ENCODE results near the gene KIF9.
"Not testable (repeated sequence)": the region's sequence is repeated elsewhere in the genome, so short reads cannot be mapped to it uniquely, and the experiment has no call there.

The KIF9 gene

DNA sequence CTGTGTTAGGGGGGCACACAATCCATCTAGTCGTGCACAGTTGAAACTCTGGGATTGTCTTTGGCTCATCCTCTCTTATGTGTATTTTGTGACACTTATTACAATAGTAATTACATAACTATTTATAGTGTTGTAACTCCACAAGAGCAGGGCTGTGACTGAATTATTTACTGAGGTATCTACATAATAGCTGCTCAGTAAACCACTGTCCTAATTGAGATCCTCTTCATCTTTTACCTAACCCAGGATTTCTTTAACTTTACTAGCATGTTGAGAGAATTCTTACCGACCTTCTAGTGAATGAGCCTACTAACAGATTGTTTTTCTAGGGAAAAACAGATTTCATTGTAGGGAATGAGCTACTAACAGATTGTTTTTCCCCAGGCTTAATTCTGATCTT, 11.2 kb upstream of the KIF9 start:
- H3K4me3 ChIP-seq (ENCODE audit: low read length): no peak overlapping the region
- peaks cover 4% of the 10 kb centered on the region; the same call in 1 of the 2 replicates for H4K20me1 ChIP-seq (ENCODE audit: insufficient read depth, low read length)
- peaks cover 9% of the 10 kb centered on the region for H3K4me1 ChIP-seq (ENCODE audit: low read length)
- H3K79me2 ChIP-seq (ENCODE audit: low read length): peaks cover 15% of the 10 kb centered on the region
- H3K36me3 ChIP-seq (replicated peaks; ENCODE audit: low read depth, low read length): peaks cover 8% of the 10 kb centered on the region
- H3K27ac ChIP-seq (ENCODE audit: low read length): no peak overlapping the region
- H3K9ac ChIP-seq (ENCODE audit: low read length): no peak overlapping the region
- H3K4me2 ChIP-seq (ENCODE audit: low read length): no peak overlapping the region
- no peak overlapping the region for H2AFZ ChIP-seq (ENCODE audit: low read depth, low read length)
- no peak for TF ChIP-seq EZH2phosphoT487 (IDR thresholded peaks at IDR 0.05; ENCODE audit: low read depth)
- TF ChIP-seq, protein P1, sequence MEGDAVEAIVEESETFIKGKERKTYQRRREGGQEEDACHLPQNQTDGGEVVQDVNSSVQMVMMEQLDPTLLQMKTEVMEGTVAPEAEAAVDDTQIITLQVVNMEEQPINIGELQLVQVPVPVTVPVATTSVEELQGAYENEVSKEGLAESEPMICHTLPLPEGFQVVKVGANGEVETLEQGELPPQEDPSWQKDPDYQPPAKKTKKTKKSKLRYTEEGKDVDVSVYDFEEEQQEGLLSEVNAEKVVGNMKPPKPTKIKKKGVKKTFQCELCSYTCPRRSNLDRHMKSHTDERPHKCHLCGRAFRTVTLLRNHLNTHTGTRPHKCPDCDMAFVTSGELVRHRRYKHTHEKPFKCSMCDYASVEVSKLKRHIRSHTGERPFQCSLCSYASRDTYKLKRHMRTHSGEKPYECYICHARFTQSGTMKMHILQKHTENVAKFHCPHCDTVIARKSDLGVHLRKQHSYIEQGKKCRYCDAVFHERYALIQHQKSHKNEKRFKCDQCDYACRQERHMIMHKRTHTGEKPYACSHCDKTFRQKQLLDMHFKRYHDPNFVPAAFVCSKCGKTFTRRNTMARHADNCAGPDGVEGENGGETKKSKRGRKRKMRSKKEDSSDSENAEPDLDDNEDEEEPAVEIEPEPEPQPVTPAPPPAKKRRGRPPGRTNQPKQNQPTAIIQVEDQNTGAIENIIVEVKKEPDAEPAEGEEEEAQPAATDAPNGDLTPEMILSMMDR (IDR thresholded peaks at IDR 0.05; ENCODE audit: low read depth, low read length): no peak
- no peaks in the 10 kb centered on the region for H3K9me3 ChIP-seq (ENCODE audit: insufficient read depth, low read length)
- no peaks in the 10 kb centered on the region for H3K27me3 ChIP-seq (ENCODE audit: low read depth, low read length)

DNA sequence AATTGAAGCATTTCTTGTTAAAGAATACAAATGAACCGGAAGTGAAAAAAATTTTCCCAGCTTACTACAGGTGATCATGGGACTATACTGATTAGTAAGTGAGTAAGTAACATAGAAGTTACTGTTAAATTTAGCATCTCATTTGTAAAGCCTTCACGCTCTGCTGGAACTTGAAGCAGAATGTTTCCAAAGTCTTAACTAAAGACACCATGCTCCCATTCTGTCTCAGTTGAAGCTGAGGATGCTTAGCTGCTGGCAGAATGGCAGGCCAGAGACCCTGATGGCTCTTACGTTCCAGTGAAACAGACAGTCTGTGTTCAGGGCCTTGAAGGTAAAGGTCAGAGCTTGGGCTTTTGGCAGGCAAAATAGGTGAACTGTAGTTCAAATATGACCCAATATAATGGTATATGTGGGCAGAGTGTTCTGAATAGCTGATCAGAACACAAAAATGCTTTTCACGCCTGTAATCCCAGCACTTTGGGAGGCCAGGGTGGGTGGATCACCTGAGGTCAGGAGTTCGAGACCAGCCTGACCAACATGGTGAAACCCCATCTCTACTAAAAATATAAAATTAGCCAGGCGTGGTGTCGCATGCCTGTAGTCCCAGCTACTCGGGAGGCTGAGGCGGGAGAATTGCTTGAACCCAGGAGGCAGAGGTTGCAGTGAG, 9.3 kb upstream of the KIF9 start:
- H3K9me3 ChIP-seq (ENCODE audit: insufficient read depth, low read length); H4K20me1 ChIP-seq (ENCODE audit: insufficient read depth, low read length); H2AFZ ChIP-seq (ENCODE audit: low read depth, low read length); H3K27me3 ChIP-seq (ENCODE audit: low read depth, low read length); H3K4me2 ChIP-seq (ENCODE audit: low read length); H3K36me3 ChIP-seq (replicated peaks; ENCODE audit: low read depth, low read length); H3K4me3 ChIP-seq (ENCODE audit: low read length); H3K4me1 ChIP-seq (ENCODE audit: low read length); H3K9ac ChIP-seq (ENCODE audit: low read length): not testable (repeated sequence)
- H3K27ac ChIP-seq (ENCODE audit: low read length): peak overlapping the region; percentile 21; the same call in 1 of the 2 replicates
- peaks cover 25% of the 10 kb centered on the region for H3K79me2 ChIP-seq (ENCODE audit: low read length)

DNA sequence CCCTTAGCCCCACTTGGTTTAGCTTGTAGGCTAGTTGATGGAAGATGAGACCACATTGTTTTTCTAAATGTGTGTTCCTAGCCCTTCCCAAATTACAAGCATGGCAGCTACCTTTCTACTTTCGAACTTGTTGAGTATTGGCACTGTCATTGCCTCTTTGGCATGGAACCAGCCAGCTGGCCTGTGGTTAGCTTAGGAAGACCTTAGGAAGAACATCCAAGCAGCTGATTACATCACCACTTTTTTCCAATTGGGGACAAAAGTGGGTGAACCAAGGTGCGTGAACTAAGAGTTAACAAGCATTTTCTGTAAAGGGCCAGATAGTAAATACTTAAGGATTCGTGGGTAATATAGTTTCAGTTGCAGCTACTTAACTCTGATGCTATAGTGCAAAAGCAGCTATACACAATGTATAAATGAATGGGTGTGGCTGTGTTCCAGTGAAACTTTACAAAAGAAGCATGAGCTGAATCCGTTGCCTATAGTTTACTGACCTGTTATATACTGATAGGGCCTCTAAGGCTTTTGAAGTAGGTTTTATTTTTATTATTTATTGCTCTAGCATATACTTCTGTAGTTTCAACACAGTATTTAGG, 8.7 kb upstream of the KIF9 start:
- Histone ChIP-seq H3K4me1 (ENCODE audit: low read length) (peaks cover 9% of the 10 kb centered on the region), H3K4me2 (ENCODE audit: low read length) (no peak overlapping the region), H3K79me2 (ENCODE audit: low read length) (peaks cover 31% of the 10 kb centered on the region)

DNA sequence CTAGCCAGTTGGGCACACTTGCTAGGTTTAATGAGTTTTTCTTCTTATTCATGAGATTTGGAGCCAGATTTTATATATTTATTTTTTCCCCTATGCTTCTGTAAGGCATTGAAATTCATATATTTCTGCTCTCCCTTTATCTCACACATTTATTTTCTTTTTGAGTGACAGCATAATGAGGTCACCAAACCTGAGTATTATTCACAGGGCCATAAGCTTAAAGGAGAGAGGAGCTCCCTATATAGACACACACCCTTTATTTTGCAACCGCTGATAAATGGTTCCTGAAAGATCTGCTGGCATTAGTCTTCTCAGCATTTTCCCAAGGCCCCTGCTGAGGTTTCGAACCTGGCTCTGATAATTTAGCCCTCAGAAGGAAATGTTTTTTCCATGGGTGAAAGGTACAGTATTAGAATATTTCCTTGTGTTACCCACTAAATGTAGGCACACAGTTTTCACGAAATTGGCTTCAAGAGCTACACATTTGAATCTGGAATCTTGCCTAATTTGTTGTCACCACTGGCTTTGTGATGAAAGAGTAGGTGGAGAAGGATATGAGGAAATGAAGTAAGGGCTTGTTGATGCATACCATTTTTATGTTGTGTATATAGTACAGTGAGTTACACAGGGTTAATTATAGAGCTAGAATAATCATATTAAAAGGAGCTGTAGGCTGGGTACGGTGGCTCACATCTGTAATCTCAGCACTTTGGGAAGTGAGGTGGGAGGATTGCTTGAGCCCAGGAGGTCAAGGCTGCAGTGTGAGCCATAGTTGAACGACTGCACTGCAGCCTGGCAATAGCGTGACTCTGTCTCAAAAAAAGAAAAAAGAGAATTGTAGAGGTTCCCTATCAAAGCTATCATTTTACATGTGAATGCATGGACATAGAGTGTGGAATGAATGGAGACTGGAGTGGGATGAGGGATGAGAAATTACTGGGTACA, 6.6 kb upstream of the KIF9 start:
- Histone ChIP-seq H3K4me3 (ENCODE audit: low read length) (no peak overlapping the region), H3K79me2 (ENCODE audit: low read length) (peaks cover 48% of the 10 kb centered on the region), H2AFZ (ENCODE audit: low read depth, low read length) (no peak overlapping the region), H4K20me1 (ENCODE audit: insufficient read depth, low read length) (peaks cover 4% of the 10 kb centered on the region; the same call in 1 of the 2 replicates), H3K27me3 (ENCODE audit: low read depth, low read length) (no peaks in the 10 kb centered on the region), H3K9me3 (ENCODE audit: insufficient read depth, low read length) (no peaks in the 10 kb centered on the region), H3K4me1 (ENCODE audit: low read length) (peaks cover 21% of the 10 kb centered on the region), H3K36me3 (replicated peaks; ENCODE audit: low read depth, low read length) (peaks cover 6% of the 10 kb centered on the region), H3K4me2 (ENCODE audit: low read length) (no peak overlapping the region), H3K9ac (ENCODE audit: low read length) (no peak overlapping the region), H3K27ac (ENCODE audit: low read length) (no peak overlapping the region)
- TF ChIP-seq EZH2phosphoT487 (IDR thresholded peaks at IDR 0.05; ENCODE audit: low read depth): no peak
- TF ChIP-seq, protein P1 (IDR thresholded peaks at IDR 0.05; ENCODE audit: low read depth, low read length): no peak

More for the DNA sequence above, 8.7 kb upstream of the KIF9 start:
- Histone ChIP-seq H3K9ac (ENCODE audit: low read length) (no peak overlapping the region), H3K36me3 (replicated peaks; ENCODE audit: low read depth, low read length) (peaks cover 6% of the 10 kb centered on the region), H3K4me3 (ENCODE audit: low read length) (no peak overlapping the region), H2AFZ (ENCODE audit: low read depth, low read length) (no peak overlapping the region), H3K27me3 (ENCODE audit: low read depth, low read length) (no peaks in the 10 kb centered on the region), H4K20me1 (ENCODE audit: insufficient read depth, low read length) (peaks cover 4% of the 10 kb centered on the region; the same call in 1 of the 2 replicates), H3K9me3 (ENCODE audit: insufficient read depth, low read length) (no peaks in the 10 kb centered on the region), H3K27ac (ENCODE audit: low read length) (no peak overlapping the region)
- TF ChIP-seq, protein P1 (IDR thresholded peaks at IDR 0.05; ENCODE audit: low read depth, low read length): no peak
- TF ChIP-seq EZH2phosphoT487 (IDR thresholded peaks at IDR 0.05; ENCODE audit: low read depth): no peak

Measured in OCI-LY3 (cell line).